CD14-positive monocyte (primary cell): ENCODE data around the gene CDK4. TPM values are rescaled to one million over a fixed set of nuclear protein-coding genes. Genes with fewer than 3 reads are reported as not detected.

ENCODE experiments used
- DNase-seq, 3 donors: peaks; one replicate each; pipeline ENCODE4 v3.0.0-alpha.2; 2011 to 2022
- H2AFZ ChIP-seq: 2 replicates; pipeline ENCODE4 v1.6.0; 2012; ENCODE audit warnings: mild to moderate bottlenecking, low read depth, low read length, inconsistent platforms; ENCODE audit not compliant: insufficient read depth, poor library complexity, severe bottlenecking
- H3K27ac ChIP-seq, 2 donors: 1 replicate in 1 of 2; 2 replicates in 1 of 2; pipeline ENCODE4 v1.5.1; 2012 to 2013; ENCODE audit warnings: low read length in 2 of 2, control low read depth in 1 of 2, inconsistent platforms in 1 of 2, low read depth in 1 of 2, mild to moderate bottlenecking in 1 of 2
- H3K27me3 ChIP-seq, 2 donors: one replicate each; pipeline versions ENCODE4 v1.6.0 to v1.6.1; 2011 to 2013; ENCODE audit warnings: low read length in 2 of 2; ENCODE audit not compliant: control insufficient read depth in 2 of 2, insufficient read depth in 2 of 2
- H3K36me3 ChIP-seq, 2 donors: replicated peaks in 1 of 2; 1 replicate in 1 of 2; 2 replicates in 1 of 2; pipeline versions ENCODE4 v1.5.1 to v1.6.1; 2012 to 2013; ENCODE audit warnings: low read length in 2 of 2, control low read depth in 1 of 2, inconsistent platforms in 1 of 2, mild to moderate bottlenecking in 1 of 2; ENCODE audit not compliant: insufficient read depth in 2 of 2, control insufficient read depth in 1 of 2
- H3K4me1 ChIP-seq, 2 donors: 1 replicate in 1 of 2; 2 replicates in 1 of 2; pipeline versions ENCODE4 v1.5.1 to v1.6.1; 2012 to 2013; ENCODE audit warnings: low read length in 2 of 2, control low read depth in 1 of 2, inconsistent platforms in 1 of 2, mild to moderate bottlenecking in 1 of 2, moderate library complexity in 1 of 2; ENCODE audit not compliant: insufficient read depth in 2 of 2, control insufficient read depth in 1 of 2
- H3K4me2 ChIP-seq: replicated peaks from 2 replicates; pipeline ENCODE3; 2012; ENCODE audit warnings: low read length, moderate library complexity, mild to moderate bottlenecking; ENCODE audit not compliant: poor library complexity, severe bottlenecking; ENCODE audit errors: extremely low read depth
- H3K4me3 ChIP-seq, 3 experiments: fragments of 200-600 bp in 1 of 3; sonication (generic) in 1 of 3; replicated peaks in 1 of 3; 1 replicate in 2 of 3; 2 replicates in 1 of 3; pipeline ENCODE4 v1.5.1; 2011 to 2013; ENCODE audit warnings: low read length in 3 of 3, mild to moderate bottlenecking in 3 of 3, control low read depth in 2 of 3, low read depth in 2 of 3, inconsistent platforms in 1 of 3, moderate library complexity in 1 of 3
- H3K79me2 ChIP-seq: 2 replicates; pipeline ENCODE4 v1.6.0; 2012; ENCODE audit warnings: mild to moderate bottlenecking, control low read depth, inconsistent platforms, low read length, moderate library complexity; ENCODE audit not compliant: insufficient read depth
- H3K9ac ChIP-seq: 2 replicates; pipeline ENCODE4 v1.6.0; 2017; ENCODE audit warnings: low read length, mild to moderate bottlenecking; ENCODE audit not compliant: insufficient read depth, poor library complexity, severe bottlenecking
- H3K9me3 ChIP-seq, 2 donors: replicated peaks in 1 of 2; 1 replicate in 1 of 2; 2 replicates in 1 of 2; pipeline versions ENCODE4 v1.5.1 to v1.6.1; 2012 to 2013; ENCODE audit warnings: low read length in 2 of 2, control low read depth in 1 of 2; ENCODE audit not compliant: control insufficient read depth in 1 of 2, insufficient read depth in 1 of 2
- H4K20me1 ChIP-seq: 2 replicates; pipeline ENCODE4 v1.6.0; 2012; ENCODE audit warnings: mild to moderate bottlenecking, low read length, control low read depth, moderate library complexity; ENCODE audit not compliant: insufficient read depth
- H3K27ac Mint-ChIP-seq, 7 donors: one replicate each; pipeline ENCODE4 v1.8.0; 2020; ENCODE audit warnings: mild to moderate bottlenecking in 7 of 7, mixed read lengths in 7 of 7, moderate library complexity in 6 of 7, inconsistent platforms in 2 of 7
- H3K27me3 Mint-ChIP-seq, 3 donors: one replicate each; pipeline ENCODE4 v1.8.0; 2021 to 2022; ENCODE audit warnings: low read depth in 3 of 3, mild to moderate bottlenecking in 3 of 3, mixed read lengths in 3 of 3, moderate library complexity in 3 of 3, inconsistent platforms in 1 of 3
- H3K36me3 Mint-ChIP-seq, 2 donors: one replicate each; pipeline ENCODE4 v1.8.0; 2020; ENCODE audit warnings: mixed read lengths in 2 of 2, inconsistent platforms in 1 of 2, mild to moderate bottlenecking in 1 of 2
- H3K4me1 Mint-ChIP-seq: one replicate; pipeline ENCODE4 v1.8.0; 2020; ENCODE audit warnings: mild to moderate bottlenecking, mixed read lengths
- H3K4me3 Mint-ChIP-seq, 2 donors: one replicate each; pipeline ENCODE4 v1.8.0; 2020; ENCODE audit warnings: mild to moderate bottlenecking in 2 of 2, mixed read lengths in 2 of 2, moderate library complexity in 1 of 2
- H3K9me3 Mint-ChIP-seq, 7 donors: one replicate each; pipeline ENCODE4 v1.8.0; 2020 to 2022; ENCODE audit warnings: mixed read lengths in 7 of 7, mild to moderate bottlenecking in 6 of 7, moderate library complexity in 6 of 7, inconsistent platforms in 2 of 7
- WGBS: methylation state at CpG from one replicate; pipeline ENCODE4 v1.1.5; 2013; ENCODE audit warnings: missing lambda C conversion rate; ENCODE audit not compliant: insufficient coverage; 5-methylcytosine and 5-hydroxymethylcytosine counted together
- intact Hi-C, 2 donors: fragments of 100-400 bp; cut with micrococcal nuclease; formaldehyde crosslinking; loops; one replicate each; pipeline versions ENCODE4 v1.15.0 to v1.15.1; 2023
- polyA plus RNA-seq, 3 donors: library from polyadenylated mRNA; depleted of rRNA in 1 of 3; unstranded in 2 of 3; stranded (reverse) in 1 of 3; fragments of 300-500 nt in 2 of 3; fragments of >200 nt in 1 of 3; fragmentation: Illumina TruSeq in 2 of 3; gene quantifications; 1 replicate in 2 of 3; 2 replicates in 1 of 3; pipeline ENCODE4 v1.2.3, GENCODE V29; 2012 to 2021
- TF ChIP-seq, protein P1 (sequence below): fragments of 200-600 bp; IDR thresholded peaks from one replicate; pipeline ENCODE4 v1.8.0; 2022; ENCODE audit warnings: antibody characterized with exemption, mild to moderate bottlenecking

The CDK4 gene
- polyA plus RNA-seq, 3 donors, result 26.2 to 38.4 (median 27.4) TPM

DNA sequence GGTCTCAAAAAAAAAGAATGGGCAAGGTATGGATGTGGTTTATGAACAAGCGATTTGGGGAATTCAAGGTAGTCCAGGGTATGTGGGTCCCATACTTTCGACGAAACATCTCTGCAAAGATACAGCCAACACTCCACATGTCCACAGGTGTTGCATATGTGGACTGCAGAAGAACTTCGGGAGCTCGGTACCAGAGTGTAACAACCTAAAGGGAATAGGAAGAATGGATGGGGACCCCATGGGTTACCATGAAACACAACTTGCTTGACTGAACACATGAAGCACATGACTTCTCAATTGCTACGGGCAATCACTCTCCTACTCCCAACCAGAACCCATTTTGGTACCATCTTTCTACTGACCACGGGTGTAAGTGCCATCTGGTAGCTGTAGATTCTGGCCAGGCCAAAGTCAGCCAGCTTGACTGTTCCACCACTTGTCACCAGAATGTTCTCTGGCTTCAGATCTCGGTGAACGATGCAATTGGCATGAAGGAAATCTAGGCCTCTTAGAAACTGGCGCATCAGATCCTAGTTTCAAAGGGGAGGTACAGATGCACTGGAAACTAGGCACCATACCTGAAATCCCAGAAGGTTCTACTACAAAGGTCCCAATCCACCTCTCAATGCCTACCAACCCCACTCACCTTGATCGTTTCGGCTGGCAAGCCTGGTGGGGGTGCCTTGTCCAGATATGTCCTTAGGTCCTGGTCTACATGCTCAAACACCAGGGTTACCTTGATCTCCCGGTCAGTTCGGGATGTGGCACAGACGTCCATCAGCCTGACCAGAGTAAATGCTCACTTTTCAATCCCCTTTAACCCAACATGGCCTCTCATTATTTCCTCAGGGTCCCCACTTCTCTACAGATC, 1.3 kb downstream of the CDK4 start:
- H2AFZ ChIP-seq, result peak overlapping the region; percentile 92
- H3K4me3 Mint-ChIP-seq, result peak overlapping the region; percentile 82 to 96
- H3K36me3 ChIP-seq, result peaks cover 14 to 39% of the 10 kb centered on the region in 2 donors
- TF ChIP-seq, protein P1, sequence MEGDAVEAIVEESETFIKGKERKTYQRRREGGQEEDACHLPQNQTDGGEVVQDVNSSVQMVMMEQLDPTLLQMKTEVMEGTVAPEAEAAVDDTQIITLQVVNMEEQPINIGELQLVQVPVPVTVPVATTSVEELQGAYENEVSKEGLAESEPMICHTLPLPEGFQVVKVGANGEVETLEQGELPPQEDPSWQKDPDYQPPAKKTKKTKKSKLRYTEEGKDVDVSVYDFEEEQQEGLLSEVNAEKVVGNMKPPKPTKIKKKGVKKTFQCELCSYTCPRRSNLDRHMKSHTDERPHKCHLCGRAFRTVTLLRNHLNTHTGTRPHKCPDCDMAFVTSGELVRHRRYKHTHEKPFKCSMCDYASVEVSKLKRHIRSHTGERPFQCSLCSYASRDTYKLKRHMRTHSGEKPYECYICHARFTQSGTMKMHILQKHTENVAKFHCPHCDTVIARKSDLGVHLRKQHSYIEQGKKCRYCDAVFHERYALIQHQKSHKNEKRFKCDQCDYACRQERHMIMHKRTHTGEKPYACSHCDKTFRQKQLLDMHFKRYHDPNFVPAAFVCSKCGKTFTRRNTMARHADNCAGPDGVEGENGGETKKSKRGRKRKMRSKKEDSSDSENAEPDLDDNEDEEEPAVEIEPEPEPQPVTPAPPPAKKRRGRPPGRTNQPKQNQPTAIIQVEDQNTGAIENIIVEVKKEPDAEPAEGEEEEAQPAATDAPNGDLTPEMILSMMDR, result no peak
- peaks cover 7 to 13% (median 7%) of the 10 kb centered on the region in 3 donors for H3K27me3 Mint-ChIP-seq
- intact Hi-C loops, result loop anchor here in 1 of 2 donors (10.0 kb wide), 1 partner anchor 206 kb away; the partner anchor contains the start of gene DCTN2
- H3K27me3 ChIP-seq, result peaks cover 0 to 7% of the 10 kb centered on the region in 2 donors
- H3K79me2 ChIP-seq, result peaks cover 27% of the 10 kb centered on the region
- peaks cover 37% of the 10 kb centered on the region for H3K4me1 Mint-ChIP-seq
- H3K9me3 Mint-ChIP-seq, result no peaks in the 10 kb centered on the region
- peak overlapping the region in 6 of 7 donors; percentile 84 to 92 (median 88) for H3K27ac Mint-ChIP-seq
- no peak for DNase-seq
- peak overlapping the region; percentile 88 for H3K4me2 ChIP-seq
- no peaks in the 10 kb centered on the region for H3K9me3 ChIP-seq
- peaks cover 22 to 43% of the 10 kb centered on the region in 2 donors for H3K36me3 Mint-ChIP-seq
- peak overlapping the region; percentile 72 for H3K9ac ChIP-seq
- H3K4me1 ChIP-seq, result peaks cover 27 to 32% of the 10 kb centered on the region in 2 donors
- H3K27ac ChIP-seq, result peak overlapping the region; percentile 79 to 82
- no peaks in the 10 kb centered on the region for H4K20me1 ChIP-seq
- H3K4me3 ChIP-seq, result peak overlapping the region in 1 of 3 experiments; percentile 81
- 91% methylated on average over 10 of the region's 15 CpGs for WGBS

DNA sequence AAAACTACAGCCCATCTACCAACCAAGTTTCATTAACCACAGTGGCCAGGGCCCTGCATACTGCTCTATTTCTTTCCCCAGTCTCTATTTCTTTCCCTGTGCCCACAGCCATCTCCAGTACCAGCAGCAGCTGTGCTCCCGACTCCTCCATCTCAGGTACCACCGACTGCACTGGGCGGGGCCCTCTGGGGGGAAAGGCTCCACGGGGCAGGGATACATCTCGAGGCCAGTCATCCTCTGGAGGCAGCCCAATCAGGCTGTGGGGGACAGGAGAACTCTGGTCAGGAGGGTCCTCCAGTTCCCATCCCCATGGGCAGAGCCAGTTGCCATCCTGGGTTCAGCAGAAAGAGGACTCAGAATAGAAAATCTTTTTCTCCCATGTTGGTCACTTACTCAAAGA, 3.0 kb downstream of the CDK4 start:
- peaks cover 14 to 39% of the 10 kb centered on the region in 2 donors for H3K36me3 ChIP-seq
- no peak overlapping the region for H3K27ac ChIP-seq
- intact Hi-C loops, result loop anchor here in 1 of 2 donors (10.0 kb wide), 1 partner anchor 186 kb away; no protein-coding TSS in a partner anchor
- H3K79me2 ChIP-seq, result peaks cover 27% of the 10 kb centered on the region
- peak overlapping the region in 2 of 7 donors; percentile 30 to 50 for H3K27ac Mint-ChIP-seq
- peaks cover 0 to under 1% of the 10 kb centered on the region in 2 donors for H3K27me3 ChIP-seq
- no peak for DNase-seq
- H2AFZ ChIP-seq, result no peak overlapping the region
- H3K9me3 Mint-ChIP-seq, result no peaks in the 10 kb centered on the region
- H3K36me3 Mint-ChIP-seq, result peaks cover 22 to 41% of the 10 kb centered on the region in 2 donors
- H3K9me3 ChIP-seq, result no peaks in the 10 kb centered on the region
- TF ChIP-seq, protein P1, result no peak
- H3K4me1 Mint-ChIP-seq, result peaks cover 40% of the 10 kb centered on the region
- 100% methylated on average over 1 of the region's 5 CpGs for WGBS
- no peaks in the 10 kb centered on the region for H4K20me1 ChIP-seq
- H3K4me3 Mint-ChIP-seq, result no peak overlapping the region
- no peak overlapping the region for H3K4me2 ChIP-seq
- peaks cover 30 to 36% of the 10 kb centered on the region in 2 donors for H3K4me1 ChIP-seq
- no peak overlapping the region for H3K4me3 ChIP-seq
- no peak overlapping the region for H3K9ac ChIP-seq
- peaks cover under 1 to 7% (median 2%) of the 10 kb centered on the region in 3 donors for H3K27me3 Mint-ChIP-seq
